T-cell (primary cell): ENCODE data around the gene MDFIC. TPM values are rescaled to one million over a fixed set of nuclear protein-coding genes. Genes with fewer than 3 reads are reported as not detected.
A peak's percentile ranks its signal among the peaks of the same experiment; 100 is the strongest.

Experiments
- ATAC-seq, 4 experiments: fragments of 200-7000 bp in 3 of 4; fragments of 150-1000 bp in 1 of 4; cut with Tn5 transposase; replicated peaks in 1 of 4; 1 replicate in 3 of 4; 2 replicates in 1 of 4; pipeline ENCODE4 v1.10.0; 2021; ENCODE audit warnings: moderate library complexity in 3 of 4, mild to moderate bottlenecking in 2 of 4, moderate number of reproducible peaks in 1 of 4
- CTCF ChIA-PET, 2 donors: fragments of 300-600 bp; sonication (Branson Sonifier 250); formaldehyde crosslinking; loops; one replicate each; lab custom pipeline; 2022; ENCODE audit warnings: antibody characterized with exemption in 2 of 2; lab: Charles Lee
- POLR2A ChIA-PET, 2 donors: fragments of 300-600 bp; sonication (Branson Sonifier 250); formaldehyde crosslinking; loops; one replicate each; lab custom pipeline; 2022; ENCODE audit warnings: antibody characterized with exemption in 2 of 2; lab: Charles Lee
- DNase-seq, 35 experiments: peaks; one replicate each; pipeline versions ENCODE4 v3.0.0 to v3.0.0-alpha.2; 2013 to 2023
- H3K27ac ChIP-seq: one replicate; pipeline ENCODE4 v1.5.1; 2013; ENCODE audit warnings: low read length
- H3K27me3 ChIP-seq, 2 experiments: replicated peaks in 1 of 2; 1 replicate in 1 of 2; 2 replicates in 1 of 2; pipeline versions ENCODE4 v1.6.1 to v1.7.0; 2013; ENCODE audit warnings: low read length in 1 of 2, mixed read lengths in 1 of 2; ENCODE audit not compliant: control insufficient read depth in 2 of 2, insufficient read depth in 2 of 2; ENCODE audit errors: extremely low read depth in 1 of 2
- H3K36me3 ChIP-seq, 2 donors: 1 replicate in 1 of 2; 2 replicates in 1 of 2; pipeline versions ENCODE4 v1.6.1 to v1.7.0; 2013; ENCODE audit warnings: low read length in 1 of 2; ENCODE audit not compliant: control insufficient read depth in 2 of 2, insufficient read depth in 1 of 2; ENCODE audit errors: extremely low read depth in 1 of 2
- H3K4me1 ChIP-seq, 2 experiments: 1 replicate in 1 of 2; 2 replicates in 1 of 2; pipeline versions ENCODE4 v1.6.1 to v1.7.0; 2013; ENCODE audit warnings: low read length in 2 of 2, mixed read lengths in 1 of 2; ENCODE audit not compliant: insufficient read depth in 2 of 2, control insufficient read depth in 1 of 2; ENCODE audit errors: extremely low read depth in 1 of 2
- H3K4me3 ChIP-seq, 2 donors: 1 replicate in 1 of 2; 2 replicates in 1 of 2; pipeline versions ENCODE4 v1.5.1 to v1.7.0; 2013; ENCODE audit warnings: mild to moderate bottlenecking in 2 of 2, low read length in 1 of 2, moderate library complexity in 1 of 2; ENCODE audit not compliant: control insufficient read depth in 1 of 2; ENCODE audit errors: extremely low read depth in 1 of 2
- H3K9me3 ChIP-seq: 2 replicates; pipeline ENCODE4 v1.7.0; 2013
- H3K27ac Mint-ChIP-seq, 2 donors: one replicate each; pipeline ENCODE4 v1.8.0; 2020 to 2021; ENCODE audit warnings: mild to moderate bottlenecking in 2 of 2, mixed read lengths in 2 of 2
- H3K27me3 Mint-ChIP-seq, 2 donors: one replicate each; pipeline ENCODE4 v1.8.0; 2021 to 2022; ENCODE audit warnings: mixed read lengths in 2 of 2
- H3K36me3 Mint-ChIP-seq: one replicate; pipeline ENCODE4 v1.8.0; 2021; ENCODE audit warnings: mixed read lengths
- H3K4me1 Mint-ChIP-seq, 3 donors: one replicate each; pipeline ENCODE4 v1.8.0; 2020 to 2022; ENCODE audit warnings: mixed read lengths in 3 of 3, mild to moderate bottlenecking in 1 of 3
- H3K4me3 Mint-ChIP-seq, 3 donors: one replicate each; pipeline ENCODE4 v1.8.0; 2020 to 2022; ENCODE audit warnings: mild to moderate bottlenecking in 3 of 3, mixed read lengths in 3 of 3, moderate library complexity in 3 of 3
- H3K9me3 Mint-ChIP-seq, 3 donors: one replicate each; pipeline ENCODE4 v1.8.0; 2020 to 2022; ENCODE audit warnings: mixed read lengths in 3 of 3
- WGBS: methylation state at CpG from one replicate; pipeline ENCODE4 v1.1.5; 2013; ENCODE audit warnings: missing lambda C conversion rate; ENCODE audit not compliant: insufficient coverage; 5-methylcytosine and 5-hydroxymethylcytosine counted together
- total RNA-seq, 35 experiments: library from RNA in 6 of 35; stranded (reverse) in 6 of 35; fragments of 120-200 nt in 1 of 35; gene quantifications; one replicate each; pipeline versions ENCODE4 v1.2.1 to v1.2.4 and lab custom pipeline; 2013 to 2026

The MDFIC gene
- total RNA-seq, 5 donors from 2014 or later (not counting 1 experiment from before 2014, with no cell fraction given) = 56.3 to 84.6 (median 65.0) TPM

GRCh38 chr7:114944745-114945625, 23.1 kb downstream of the MDFIC start:
- POLR2A ChIA-PET = no interaction called here
- Mint-ChIP-seq H3K27ac (peak overlapping the region in 1 of 2 donors; percentile 17), H3K9me3 (no peaks in the 10 kb centered on the region), H3K27me3 (no peaks in the 10 kb centered on the region), H3K4me1 (peaks cover 81 to 88% (median 82%) of the 10 kb centered on the region in 3 donors), H3K4me3 (no peak overlapping the region), H3K36me3 (peaks cover 70% of the 10 kb centered on the region)
- WGBS = 96% methylated on average over 10 of the region's 19 CpGs
- CTCF ChIA-PET = no interaction called here
- ATAC-seq (no peak), DNase-seq (no peak)
- Histone ChIP-seq H3K27ac (no peak overlapping the region), H3K36me3 (peaks cover 0 to 25% of the 10 kb centered on the region in 2 donors), H3K9me3 (no peaks in the 10 kb centered on the region), H3K27me3 (no peaks in the 10 kb centered on the region), H3K4me1 (peaks cover 11 to 15% of the 10 kb centered on the region in 2 experiments), H3K4me3 (no peak overlapping the region)

DNA sequence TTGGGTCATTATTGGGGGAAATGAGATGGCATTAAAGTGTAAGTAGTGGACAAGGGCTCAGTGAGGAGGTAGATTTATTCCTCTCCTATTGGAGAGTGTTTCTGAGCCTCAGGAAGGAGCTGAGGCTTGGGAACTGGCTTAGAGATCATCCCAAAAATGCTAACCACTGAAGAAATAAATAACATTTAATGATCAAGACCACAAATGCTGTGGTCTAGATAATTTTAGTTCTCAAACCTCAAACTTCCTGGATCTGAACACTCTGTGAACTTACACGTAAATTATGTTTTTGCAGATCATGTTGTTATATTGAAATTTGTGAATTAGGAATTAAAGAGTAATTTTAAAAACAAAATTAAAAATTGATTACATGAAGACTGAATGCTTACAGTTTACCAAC, 27.3 kb downstream of the MDFIC start:
- no peaks in the 10 kb centered on the region for H3K27me3 Mint-ChIP-seq
- DNase-seq = no peak
- peak in 1 of 4 experiments; percentile 19 for ATAC-seq
- no CpG with 5 or more reads among the region's 1 CpG for WGBS
- CTCF ChIA-PET = interaction anchor here (0.6 to 0.8 kb wide), 2 partner anchors 11 to 50 kb away, joined by 3 read pairs; no protein-coding TSS in a partner anchor
- Histone ChIP-seq H3K36me3 (peaks cover 0 to 13% of the 10 kb centered on the region in 2 donors), H3K27me3 (no peaks in the 10 kb centered on the region), H3K27ac (no peak overlapping the region), H3K4me1 (peaks cover 13 to 19% of the 10 kb centered on the region in 2 experiments), H3K4me3 (no peak overlapping the region), H3K9me3 (no peaks in the 10 kb centered on the region)
- POLR2A ChIA-PET = interaction anchor here in 1 of 2 donors (0.6 kb wide), 1 partner anchor 50 kb away, joined by 3 read pairs; no protein-coding TSS in a partner anchor
- H3K9me3 Mint-ChIP-seq = no peaks in the 10 kb centered on the region
- H3K36me3 Mint-ChIP-seq = peaks cover 43% of the 10 kb centered on the region
- H3K4me3 Mint-ChIP-seq = peak overlapping the region; percentile 31 to 63 (median 57)
- H3K27ac Mint-ChIP-seq = peak overlapping the region; percentile 12 to 61
- peaks cover 62 to 77% (median 73%) of the 10 kb centered on the region in 3 donors for H3K4me1 Mint-ChIP-seq

DNA sequence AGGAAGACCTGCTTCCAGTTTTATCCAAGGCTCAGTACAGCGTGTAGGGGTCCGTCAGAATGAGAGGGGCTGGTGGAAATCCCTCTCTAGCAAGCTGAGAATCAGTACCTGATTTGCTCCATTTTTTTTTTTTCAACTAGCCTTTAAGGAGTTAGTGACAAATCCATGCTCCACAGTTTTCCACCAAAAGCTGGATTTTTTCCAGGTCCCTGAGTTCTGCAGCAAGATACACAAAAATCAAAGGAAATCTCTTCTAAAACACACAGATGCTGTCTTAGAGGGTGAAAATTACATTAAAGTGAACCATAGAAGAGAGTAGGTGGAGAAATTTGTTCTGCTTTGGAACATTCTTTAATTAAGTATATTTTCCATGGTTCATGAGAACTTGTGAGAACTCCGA, 30.4 kb downstream of the MDFIC start:
- peaks cover 69 to 79% (median 76%) of the 10 kb centered on the region in 3 donors for H3K4me1 Mint-ChIP-seq
- WGBS = no CpG with 5 or more reads among the region's 3 CpGs

DNA sequence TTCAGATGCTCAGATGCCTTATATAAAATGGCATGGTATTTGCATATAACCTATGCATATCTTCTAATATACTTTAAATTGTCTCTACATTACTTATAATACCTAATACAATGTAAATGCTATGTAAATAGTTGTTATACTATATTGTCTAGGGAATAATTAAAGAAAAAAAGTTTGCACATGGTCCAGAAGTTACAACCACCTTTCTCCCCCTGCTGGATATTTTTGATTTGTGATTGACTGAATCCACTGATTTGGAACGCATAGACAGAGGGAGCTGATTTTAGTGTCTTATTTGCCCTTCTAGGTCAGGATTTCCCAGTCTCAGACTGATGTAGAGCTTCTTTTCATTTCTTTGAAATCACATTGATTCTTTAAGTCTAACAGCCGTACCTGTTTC, 31.8 kb downstream of the MDFIC start:
- Histone ChIP-seq H3K27ac (no peak overlapping the region), H3K9me3 (no peaks in the 10 kb centered on the region), H3K4me1 (peaks cover 12 to 17% of the 10 kb centered on the region in 2 experiments), H3K27me3 (no peaks in the 10 kb centered on the region), H3K4me3 (no peak overlapping the region), H3K36me3 (peaks cover 6% of the 10 kb centered on the region in 2 donors)
- DNase-seq = no peak
- H3K27ac Mint-ChIP-seq = no peak overlapping the region
- WGBS = no CpG with 5 or more reads among the region's 2 CpGs
- CTCF ChIA-PET = interaction anchor here in 1 of 2 donors (1.8 kb wide), 1 partner anchor 88 kb away, joined by 8 read pairs; no protein-coding TSS in a partner anchor
- H3K4me3 Mint-ChIP-seq = no peak overlapping the region
- no peaks in the 10 kb centered on the region for H3K9me3 Mint-ChIP-seq
- peaks cover 26% of the 10 kb centered on the region for H3K36me3 Mint-ChIP-seq
- H3K4me1 Mint-ChIP-seq = peaks cover 65 to 72% (median 70%) of the 10 kb centered on the region in 3 donors
- no peaks in the 10 kb centered on the region for H3K27me3 Mint-ChIP-seq
- POLR2A ChIA-PET = interaction anchor here in 1 of 2 donors (0.7 kb wide), 1 partner anchor 10 kb away, joined by 3 read pairs; no protein-coding TSS in a partner anchor
- ATAC-seq = no peak

More for the DNA sequence above, 30.4 kb downstream of the MDFIC start:
- Histone ChIP-seq H3K36me3 (peaks cover 6% of the 10 kb centered on the region in 2 donors), H3K4me3 (no peak overlapping the region), H3K9me3 (no peaks in the 10 kb centered on the region), H3K4me1 (peaks cover 17 to 19% of the 10 kb centered on the region in 2 experiments), H3K27ac (no peak overlapping the region), H3K27me3 (no peaks in the 10 kb centered on the region)
- H3K9me3 Mint-ChIP-seq = no peaks in the 10 kb centered on the region
- ATAC-seq (no peak), DNase-seq (no peak)
- no peaks in the 10 kb centered on the region for H3K27me3 Mint-ChIP-seq
- ChIA-PET CTCF (interaction anchor here in 1 of 2 donors (0.5 to 1.0 kb wide), 2 partner anchors 87 to 401 kb away, joined by 3 read pairs; no protein-coding TSS in a partner anchor), POLR2A (no interaction called here)
- H3K4me3 Mint-ChIP-seq = no peak overlapping the region
- H3K36me3 Mint-ChIP-seq = peaks cover 32% of the 10 kb centered on the region
- no peak overlapping the region for H3K27ac Mint-ChIP-seq

- H3K4me3 ChIP-seq = no peak overlapping the region
- Mint-ChIP-seq H3K4me1 (peaks cover 70 to 73% (median 72%) of the 10 kb centered on the region in 3 donors), H3K27ac (peak overlapping the region in 1 of 2 donors; percentile 52), H3K4me3 (no peak overlapping the region), H3K9me3 (no peaks in the 10 kb centered on the region), H3K36me3 (peaks cover 20% of the 10 kb centered on the region), H3K27me3 (no peaks in the 10 kb centered on the region)
- ChIA-PET CTCF (interaction anchor here in 1 of 2 donors (0.6 to 1.5 kb wide), 2 partner anchors 17 to 91 kb away, joined by 3 to 6 read pairs; no protein-coding TSS in a partner anchor), POLR2A (no interaction called here)
- no peaks in the 10 kb centered on the region for H3K9me3 ChIP-seq
- peaks cover 0 to 11% of the 10 kb centered on the region in 2 experiments for H3K4me1 ChIP-seq
- DNase-seq (no peak), ATAC-seq (no peak)
- no peak overlapping the region for H3K27ac ChIP-seq
- peaks cover 6 to 8% of the 10 kb centered on the region in 2 donors for H3K36me3 ChIP-seq
- H3K27me3 ChIP-seq = no peaks in the 10 kb centered on the region
Observed at GRCh38 chr7:114956702-114957101, 34.8 kb downstream of the MDFIC start.

- Histone ChIP-seq H3K4me3 (no peak overlapping the region), H3K4me1 (peaks cover 0 to 8% of the 10 kb centered on the region in 2 experiments), H3K27ac (no peak overlapping the region), H3K27me3 (no peaks in the 10 kb centered on the region), H3K9me3 (no peaks in the 10 kb centered on the region), H3K36me3 (peaks cover 6 to 8% of the 10 kb centered on the region in 2 donors)
- Mint-ChIP-seq H3K36me3 (peaks cover 21% of the 10 kb centered on the region), H3K4me1 (peaks cover 73 to 78% (median 75%) of the 10 kb centered on the region in 3 donors), H3K9me3 (no peaks in the 10 kb centered on the region), H3K4me3 (no peak overlapping the region), H3K27ac (no peak overlapping the region), H3K27me3 (no peaks in the 10 kb centered on the region)
- DNase-seq (no peak), ATAC-seq (no peak)
- no CpG with 5 or more reads among the region's 1 CpG for WGBS
- CTCF ChIA-PET = interaction anchor here in 1 of 2 donors (0.6 to 1.5 kb wide), 2 partner anchors 18 to 92 kb away, joined by 3 to 6 read pairs; no protein-coding TSS in a partner anchor
- POLR2A ChIA-PET = interaction anchor here in 1 of 2 donors (0.6 kb wide), 1 partner anchor 84 kb away, joined by 3 read pairs; no protein-coding TSS in a partner anchor
Observed at GRCh38 chr7:114957444-114957843, 35.5 kb downstream of the MDFIC start.
